D721Med (cell line): ENCODE results near the gene TMEM98.

Experiments
- DNase-seq: peaks from one replicate; pipeline ENCODE4 v3.0.0; 2011; ENCODE audit warnings: low spot score; ENCODE audit not compliant: insufficient read length
- FAIRE-seq: peaks from 2 replicates; lab custom pipeline; 2011; peaks lifted over from hg19 to GRCh38; lab: Jason Lieb, UNC
- CTCF ChIP-seq: IDR thresholded peaks from 2 replicates; pipeline ENCODE4 v1.5.1; 2012; ENCODE audit warnings: mild to moderate bottlenecking, control low read depth; ENCODE audit not compliant: insufficient read depth; ENCODE audit errors: missing control alignments

TMEM98 gene

DNA sequence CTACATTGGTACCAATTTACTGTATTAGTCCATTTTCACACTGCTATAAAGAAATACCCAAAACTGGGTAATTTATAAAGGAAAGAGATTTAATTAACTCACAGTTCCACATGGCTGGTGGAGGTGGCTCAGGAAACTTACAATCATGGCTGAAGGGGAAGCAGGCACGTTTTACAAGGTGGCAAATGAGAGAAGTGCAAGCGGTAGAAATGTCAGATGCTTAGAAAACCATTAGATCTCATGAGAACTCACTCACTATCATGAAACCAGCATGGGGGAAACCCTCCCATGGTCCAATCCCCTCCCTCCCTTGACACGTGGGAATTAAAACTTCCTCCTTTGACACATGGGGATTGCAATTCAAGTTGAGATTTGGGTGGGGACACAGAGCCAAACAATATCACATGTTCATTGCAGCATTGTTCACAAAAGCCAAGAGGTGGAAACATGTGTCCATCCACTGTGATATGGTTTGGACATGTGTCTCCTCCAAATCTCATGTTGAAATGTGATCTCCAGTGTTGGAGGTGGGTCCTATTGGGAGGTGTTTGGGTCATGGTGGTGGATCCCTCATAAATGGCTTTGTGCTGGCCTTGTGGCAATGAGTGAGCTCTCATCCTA lies 60.6 kb downstream of the TMEM98 start:
- DNase-seq, result no peak
- FAIRE-seq, result no peak
- TF ChIP-seq CTCF, result no peak

DNA sequence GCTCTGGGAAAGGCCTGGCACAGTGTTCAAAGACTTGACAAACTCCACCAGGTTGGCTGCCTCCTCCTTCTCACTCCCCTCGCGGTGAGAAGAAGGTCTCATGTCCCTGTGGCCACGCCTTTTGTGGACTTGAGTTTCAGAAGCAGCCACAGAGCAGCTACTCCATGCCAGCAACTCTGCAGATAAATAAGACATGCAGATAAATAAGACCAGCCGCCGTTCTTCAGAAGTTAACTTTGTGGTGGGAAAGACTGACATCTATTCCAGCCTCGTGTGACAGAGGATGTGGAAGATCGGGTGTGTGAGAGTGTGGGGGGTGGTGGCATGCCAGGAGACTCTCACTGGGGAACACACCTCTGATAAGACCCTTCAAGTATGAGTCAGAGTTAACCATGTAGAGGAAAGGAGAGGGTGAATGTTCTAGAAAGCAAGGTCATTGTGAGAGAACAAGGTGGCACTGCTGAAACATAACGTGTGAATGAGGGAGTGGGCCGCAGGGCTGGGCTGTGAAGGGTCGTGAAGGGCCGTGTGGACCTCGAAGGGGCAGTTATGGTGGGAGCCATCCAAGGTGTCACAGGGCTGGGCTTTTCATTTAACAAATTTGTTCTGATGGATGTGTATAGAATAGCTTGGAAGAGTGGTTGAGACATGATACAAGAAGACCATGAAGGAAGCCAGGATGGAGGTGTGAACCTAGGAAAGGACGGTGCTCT lies 64.5 kb downstream of the TMEM98 start:
- FAIRE-seq (no peak), DNase-seq (no peak)
- TF ChIP-seq CTCF, result no peak

DNA sequence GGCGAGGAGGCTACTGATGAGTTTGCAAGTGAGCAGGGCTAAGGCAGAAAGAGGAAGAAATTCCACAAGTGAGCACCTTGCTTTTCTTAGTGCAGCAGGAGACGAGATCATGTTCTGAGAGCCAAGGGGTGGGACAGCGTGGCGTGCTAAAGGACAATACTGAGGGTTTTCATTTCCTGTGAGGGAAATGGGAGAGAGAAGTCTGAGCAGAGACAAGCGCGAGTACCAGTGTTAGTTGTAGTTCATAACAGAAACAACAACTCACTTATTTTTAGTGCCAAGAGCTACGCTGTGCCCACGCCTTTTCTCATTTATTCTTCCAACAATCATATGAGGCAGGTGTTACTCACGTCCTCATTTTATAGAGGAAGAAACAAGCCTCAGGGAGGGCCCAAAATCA lies 66.0 kb downstream of the TMEM98 start:
- no peak for DNase-seq
- no peak for TF ChIP-seq CTCF
- no peak for FAIRE-seq
